Panc1 (cell line): Measurements from ENCODE around the gene BMP2K. TPM values are rescaled to one million over a fixed set of nuclear protein-coding genes. Genes with fewer than 3 reads are reported as not detected.

ENCODE experiments used
- ATAC-seq: fragments of 200-7000 bp; cut with Tn5 transposase; 2 replicates; pipeline ENCODE4 v1.9.1; 2020; ENCODE audit warnings: mild to moderate bottlenecking, moderate library complexity
- Bru-seq: library from RNA; stranded (reverse); fragments of 400-500 nt; gene quantifications from one replicate; lab custom pipeline; 2021; lab: Mats Ljungman, UMichigan
- BruChase-seq, 2 experiments: library from RNA; stranded (reverse); fragments of 400-500 nt; gene quantifications; one replicate each; lab custom pipeline; 2021; lab: Mats Ljungman, UMichigan
- BruUV-seq: library from RNA; stranded (reverse); fragments of 400-500 nt; replicated peaks from 2 replicates; lab custom pipeline; 2021; lab: Mats Ljungman, UMichigan
- CTCF ChIA-PET: fragments of 300-600 bp; sonication (Branson Sonifier 250); formaldehyde crosslinking; loops from one replicate; lab custom pipeline; 2022; ENCODE audit warnings: antibody characterized with exemption; lab: Charles Lee
- POLR2A ChIA-PET: fragments of 300-600 bp; sonication (Branson Sonifier 250); formaldehyde crosslinking; loops from one replicate; lab custom pipeline; 2022; ENCODE audit warnings: antibody characterized with exemption; lab: Charles Lee
- DNase-seq: peaks from one replicate; pipeline ENCODE4 v3.0.0-alpha.2; 2010; ENCODE audit warnings: low read depth, low spot score
- H3K27ac ChIP-seq: 2 replicates; pipeline ENCODE4 v1.5.1; 2011; ENCODE audit warnings: mild to moderate bottlenecking, low read length, inconsistent platforms
- H3K27me3 ChIP-seq: fragments of 200-500 bp; sonication (Bioruptor generic); 2 replicates; pipeline ENCODE4 v1.6.0; 2014; ENCODE audit warnings: low read length, inconsistent platforms; ENCODE audit not compliant: control insufficient read depth, insufficient read depth
- H3K36me3 ChIP-seq: fragments of 200-500 bp; sonication (Bioruptor generic); 2 replicates; pipeline ENCODE4 v1.5.1; 2014; ENCODE audit warnings: inconsistent platforms, mild to moderate bottlenecking, low read length, moderate library complexity; ENCODE audit not compliant: control insufficient read depth, insufficient read depth
- H3K4me1 ChIP-seq: 2 replicates; pipeline ENCODE4 v1.5.1; 2011; ENCODE audit warnings: inconsistent platforms, mild to moderate bottlenecking, low read length, moderate library complexity; ENCODE audit not compliant: control insufficient read depth, insufficient read depth
- H3K4me3 ChIP-seq, 2 experiments: 2 replicates each; pipeline ENCODE4 v1.5.1; 2011 to 2012; ENCODE audit warnings: low read depth in 2 of 2, low read length in 2 of 2, mild to moderate bottlenecking in 2 of 2, inconsistent platforms in 1 of 2, moderate library complexity in 1 of 2
- H3K9me3 ChIP-seq: fragments of 200-500 bp; sonication (Bioruptor generic); 2 replicates; pipeline ENCODE4 v1.5.1; 2014; ENCODE audit warnings: low read depth, mild to moderate bottlenecking, inconsistent platforms, low read length, moderate library complexity; ENCODE audit not compliant: control insufficient read depth, insufficient read depth
- CTCF ChIP-seq: fragments of 450-650 bp; IDR thresholded peaks from 2 replicates; pipeline ENCODE4 v1.5.1; 2017; ENCODE audit warnings: mild to moderate bottlenecking
- POLR2AphosphoS5 ChIP-seq: IDR thresholded peaks from 2 replicates; pipeline ENCODE4 v1.6.1; 2012; ENCODE audit warnings: mild to moderate bottlenecking, low read depth, low read length, moderate library complexity
- REST ChIP-seq, 2 experiments: IDR thresholded peaks; 2 replicates each; pipeline ENCODE4 v1.6.1; 2011 to 2012; ENCODE audit warnings: low read depth in 2 of 2, control low read depth in 1 of 2, low read length in 1 of 2, mild to moderate bottlenecking in 1 of 2, moderate library complexity in 1 of 2; ENCODE audit not compliant: insufficient read depth in 1 of 2
- SIN3A ChIP-seq: IDR thresholded peaks from 2 replicates; pipeline ENCODE4 v1.6.1; 2012; ENCODE audit warnings: low read depth, mild to moderate bottlenecking, low read length, moderate library complexity, borderline replicate concordance; ENCODE audit not compliant: insufficient read depth
- TCF7L2 ChIP-seq: IDR thresholded peaks from 2 replicates; pipeline ENCODE4 v1.6.1; 2011; ENCODE audit warnings: mild to moderate bottlenecking, low read depth, low read length, inconsistent platforms
- in situ Hi-C: cut with HindIII; loops from 2 replicates; pipeline ENCODE4 v1.10.0; 2016; ENCODE audit warnings: low sequenced_read_pairs, low pct_unique_long_range_greater_than_20kb
- intact Hi-C: fragments of 100-400 bp; cut with micrococcal nuclease; formaldehyde crosslinking; loops from one replicate; pipeline ENCODE4 v1.10.0; 2022; ENCODE audit not compliant: unreplicated experiment
- long read RNA-seq: library from polyadenylated mRNA; unstranded; transcript quantifications from one replicate; pipeline ENCODE4 v2.0.0, GENCODE V29; 2021; ENCODE audit not compliant: unreplicated experiment
- polyA plus RNA-seq: library from polyadenylated mRNA; unstranded; fragments of >200 nt; gene quantifications from one replicate; pipeline ENCODE4 v1.2.1, GENCODE V29; 2012; ENCODE audit warnings: missing spikeins; ENCODE audit not compliant: insufficient read length
- total RNA-seq: library from RNA; stranded (reverse); gene quantifications from one replicate; pipeline ENCODE4 v1.2.1, GENCODE V29; 2021; ENCODE audit not compliant: unreplicated experiment

The BMP2K gene
- total RNA-seq (23.3 TPM), Bru-seq, nascent RNA (percentile 75 among the genes with signal in this experiment), BruChase-seq, experiment 1, labeled RNA remaining after a 2-hour chase (percentile 63 among the genes with signal in this experiment), BruChase-seq, experiment 2, labeled RNA remaining after a 6-hour chase (percentile 59 among the genes with signal in this experiment)
- polyA plus RNA-seq, result 3.1 TPM
- long read RNA-seq, partial matches to known transcripts, result 2 of 12 reads
- long read RNA-seq, other reads (novel, unspliced or antisense), result 8 of 12 reads

- Histone ChIP-seq H3K9me3 (no peaks in the 10 kb centered on the region), H3K36me3 (no peaks in the 10 kb centered on the region; the same call in 1 of the 2 replicates), H3K27ac (peak within 1 kb of the TSS; percentile 98), H3K27me3 (no peaks in the 10 kb centered on the region), H3K4me1 (peaks cover 20% of the 10 kb centered on the region), H3K4me3 (peak within 1 kb of the TSS; percentile 83 to 95)
- POLR2A ChIA-PET, result no interaction called here
- in situ Hi-C loops (no loop called here), intact Hi-C loops (no loop called here)
- BruUV-seq, result no TSS peak
- peak; percentile 95 for ATAC-seq
- CTCF ChIA-PET, result no interaction called here
- no peak for DNase-seq
- no peak for TF ChIP-seq CTCF
- TF ChIP-seq POLR2AphosphoS5, result peak; percentile 17
- no peak for TF ChIP-seq TCF7L2
- no peak for TF ChIP-seq REST (IDR thresholded peaks at IDR 0.05; ENCODE audit: insufficient read depth in 1 of 2, low read depth in 2 of 2, low read length in 1 of 2)
- TF ChIP-seq SIN3A, result peak; percentile 44; the same call in 1 of the 2 replicates
Measured at GRCh38 chr4:78776079-78776728, at the start of gene BMP2K. BMP2K (plus strand) TSS chr4:78776350; CDS start chr4:78776544, 194 bp downstream.

GRCh38 chr4:78726546-78726945 is 49.6 kb upstream of the BMP2K start:
- H3K27me3 ChIP-seq, result no peaks in the 10 kb centered on the region
- DNase-seq (no peak), ATAC-seq (no peak)
- intact Hi-C loops (no loop called here), in situ Hi-C loops (no loop called here)
- H3K36me3 ChIP-seq, result no peaks in the 10 kb centered on the region
- ChIA-PET POLR2A (no interaction called here), CTCF (no interaction called here)
- no peak for TF ChIP-seq REST (IDR thresholded peaks at IDR 0.05; ENCODE audit: insufficient read depth in 1 of 2, low read depth in 2 of 2, low read length in 1 of 2)
- TF ChIP-seq SIN3A, result no peak
- TF ChIP-seq CTCF, result no peak
- H3K27ac ChIP-seq, result no peak overlapping the region
- H3K4me3 ChIP-seq, result no peak overlapping the region
- H3K9me3 ChIP-seq, result no peaks in the 10 kb centered on the region
- no TSS peak for BruUV-seq
- no peaks in the 10 kb centered on the region for H3K4me1 ChIP-seq
